ENCODE data around the gene BICRA. TPM values are rescaled to one million over a fixed set of nuclear protein-coding genes. Genes with fewer than 3 reads are reported as not detected.
A peak's percentile ranks its signal among the peaks of the same experiment; 100 is the strongest.

The BICRA gene
- total and polyA plus RNA-seq, 2 of the 4 experiments (the other 2 are of a cell fraction), result 1.8 to 3.5 TPM

DNA sequence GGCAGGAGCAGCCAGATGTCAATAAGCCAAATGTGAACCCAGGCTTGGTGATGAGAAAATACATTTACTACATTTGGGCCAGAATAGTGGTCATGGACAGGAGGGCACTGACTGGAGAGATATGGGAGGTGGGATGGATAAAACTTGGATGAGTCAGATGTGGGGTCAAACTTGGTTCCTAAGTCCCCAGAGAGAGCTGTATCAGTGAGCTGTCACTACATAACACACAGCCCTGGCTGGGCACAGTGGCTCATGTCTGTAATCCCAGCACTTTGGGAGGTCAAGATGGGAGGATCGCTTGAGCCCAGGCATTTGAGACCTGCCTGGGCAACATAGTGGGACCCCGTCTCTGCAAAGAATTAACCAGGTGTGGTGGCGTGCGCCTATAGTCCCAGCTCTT, 52.7 kb downstream of the BICRA start:
- Histone ChIP-seq H2AFZ (replicated peaks; ENCODE audit: low read length, poor library complexity) (no peak overlapping the region), H2BK5ac (ENCODE audit: low read depth, low read length, poor library complexity, severe bottlenecking) (no peak overlapping the region), H3K56ac (ENCODE audit: extremely low read depth, insufficient read depth, low read length) (no peak overlapping the region), H3K36me3 (ENCODE audit: control insufficient read depth, insufficient read depth, low read length) (peaks cover 2% of the 10 kb centered on the region), H3K9me1 (ENCODE audit: insufficient read depth, low read length) (peaks cover 32% of the 10 kb centered on the region), H4K5ac (ENCODE audit: low read depth, low read length) (no peak overlapping the region), H3K27ac (ENCODE audit: insufficient read depth, low read length) (no peak overlapping the region), H4K91ac (ENCODE audit: insufficient read depth, low read depth, low read length) (no peak overlapping the region), H2AK9ac (replicated peaks; ENCODE audit: low read depth, low read length, poor library complexity) (no peak overlapping the region), H3K27me3 (ENCODE audit: control insufficient read depth, insufficient read depth, low read length) (no peaks in the 10 kb centered on the region), H2BK15ac (ENCODE audit: low read depth, low read length) (no peak overlapping the region), H3K23ac (ENCODE audit: low read depth, low read length) (no peak overlapping the region), H3K14ac (replicated peaks; ENCODE audit: low read depth, low read length) (0 out of 2 replicates have a peak overlapping the region, but pooled peaks have one; percentile 59), H3K79me1 (ENCODE audit: low read depth in 1 of 2, low read length in 2 of 2) (peaks cover 45 to 82% of the 10 kb centered on the region in 2 experiments), H2BK120ac (ENCODE audit: low read depth, low read length) (no peak overlapping the region), H4K8ac (ENCODE audit: low read depth in 2 of 2, low read length in 2 of 2) (no peak overlapping the region; a peak in 1 of 4 replicates), H3K4ac (ENCODE audit: low read depth, low read length) (no peak overlapping the region), H3K4me1 (ENCODE audit: control insufficient read depth, insufficient read depth, low read length) (peaks cover 27% of the 10 kb centered on the region), H3K9ac (ENCODE audit: low read depth, low read length) (no peak overlapping the region), H4K20me1 (ENCODE audit: insufficient read depth, low read length) (peaks cover 67% of the 10 kb centered on the region), H3K9me3 (ENCODE audit: control insufficient read depth, insufficient read depth, low read length) (no peaks in the 10 kb centered on the region), H2BK20ac (ENCODE audit: low read depth, low read length) (no peak overlapping the region), H3K4me3 (ENCODE audit: insufficient read depth, low read depth, low read length) (no peak overlapping the region), H2AK5ac (ENCODE audit: low read depth, low read length) (no peak overlapping the region), H3K4me2 (ENCODE audit: low read depth, low read length) (no peak overlapping the region), H3K18ac (ENCODE audit: low read depth, low read length) (no peak overlapping the region)
- dilution Hi-C loops (cut with HindIII; ENCODE audit: low sequenced_read_pairs, unreplicated experiment) (no loop called here), intact Hi-C loops (cut with micrococcal nuclease) (loop anchor here (2.0 to 10.0 kb wide), 2 partner anchors 53 to 147 kb away; partner anchors contain the start of genes BICRA and NAPA), in situ Hi-C loops (cut with MboI; ENCODE audit: low sequenced_read_pairs) (no loop called here)
- WGBS, 2 experiments (ENCODE audit: extremely low coverage in 2 of 2, insufficient read length in 1 of 2), result no CpG with 5 or more reads among the region's 4 CpGs
- ChIA-PET POLR2A (ENCODE audit: unreplicated experiment) (no interaction called here), CTCF (no interaction called here)
- TF ChIP-seq BHLHE40 (IDR thresholded peaks at IDR 0.05; ENCODE audit: low read depth, low read length), result no peak
- ATAC-seq (ENCODE audit: low read depth) (no peak), DNase-seq (no peak)
- BruUV-seq (replicated peaks), result no TSS peak
